ENCODE data around the gene VDR. TPM values are rescaled to one million over a fixed set of nuclear protein-coding genes. Genes with fewer than 3 reads are reported as not detected.
A peak's percentile ranks its signal among the peaks of the same experiment; 100 is the strongest.

VDR gene
- polyA plus RNA-seq, 3 donors, result 6.0 to 14.8 (median 12.8) TPM

DNA sequence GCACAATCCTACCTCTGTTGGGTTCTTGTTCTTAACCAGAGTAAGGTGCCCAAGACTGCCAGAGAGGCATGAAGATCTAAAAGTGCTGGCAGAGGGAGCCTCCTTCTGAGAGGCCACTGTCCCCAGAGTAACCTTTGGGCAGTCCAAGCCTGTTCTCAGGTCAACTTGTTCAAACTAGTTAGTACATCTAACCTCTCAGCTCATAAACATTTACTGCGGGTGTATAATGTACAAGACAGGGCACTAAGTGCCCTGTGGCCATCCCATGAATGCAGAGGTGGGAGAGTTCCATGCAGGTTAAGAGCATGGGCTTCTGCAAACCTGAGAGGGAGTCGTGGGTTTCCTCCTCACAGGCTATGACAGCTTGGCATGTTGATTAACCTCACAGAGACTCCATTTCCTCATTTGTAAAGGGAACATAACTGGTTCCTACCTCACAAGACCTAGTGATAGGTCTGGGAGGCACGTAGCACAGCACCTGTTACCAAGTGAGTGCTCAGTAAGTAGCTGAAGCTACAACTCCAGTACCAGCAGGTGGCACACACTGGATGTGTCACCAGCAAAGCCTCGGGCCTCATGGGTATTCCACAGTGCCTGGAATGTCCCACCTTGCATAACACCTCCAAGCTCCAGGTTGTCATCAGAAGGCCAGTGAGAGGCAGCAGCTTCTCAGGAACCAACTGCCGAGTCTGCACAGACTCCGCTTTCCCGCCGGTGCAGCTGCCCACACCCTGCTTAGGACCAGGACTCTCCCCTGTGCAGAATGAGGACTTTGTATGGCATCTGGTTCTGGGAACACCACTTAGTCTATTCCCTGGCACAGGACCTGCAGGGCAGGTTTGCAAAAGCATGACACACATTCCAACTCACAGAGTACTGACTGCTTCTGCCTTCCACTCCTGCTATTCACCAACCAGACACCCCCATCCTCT is 4.4 kb downstream of the VDR start:
- Histone ChIP-seq H3K4me3 (replicated peaks in 1 of 3; ENCODE audit: low read depth in 2 of 3, low read length in 3 of 3) (peak overlapping the region in 1 of 3 experiments; percentile 84), H3K27me3 (ENCODE audit: control insufficient read depth in 2 of 2, insufficient read depth in 2 of 2, low read length in 2 of 2) (peaks cover 2 to 4% of the 10 kb centered on the region in 2 donors), H3K79me2 (ENCODE audit: insufficient read depth, low read length) (peaks cover 68% of the 10 kb centered on the region), H3K4me2 (replicated peaks; ENCODE audit: extremely low read depth, low read length, poor library complexity, severe bottlenecking) (peak overlapping the region; percentile 67), H3K4me1 (ENCODE audit: control insufficient read depth in 1 of 2, insufficient read depth in 2 of 2, low read length in 2 of 2) (peaks cover 61 to 63% of the 10 kb centered on the region in 2 donors), H3K9ac (ENCODE audit: insufficient read depth, low read length, poor library complexity, severe bottlenecking) (no peak overlapping the region), H2AFZ (ENCODE audit: insufficient read depth, low read depth, low read length, poor library complexity, severe bottlenecking) (no peak overlapping the region), H3K9me3 (replicated peaks in 1 of 2; ENCODE audit: control insufficient read depth in 1 of 2, insufficient read depth in 1 of 2, low read length in 2 of 2) (no peaks in the 10 kb centered on the region), H3K27ac (ENCODE audit: low read depth in 1 of 2, low read length in 2 of 2) (peak overlapping the region; percentile 30 to 81), H3K36me3 (replicated peaks in 1 of 2; ENCODE audit: control insufficient read depth in 1 of 2, insufficient read depth in 2 of 2, low read length in 2 of 2) (peaks cover 8 to 47% of the 10 kb centered on the region in 2 donors), H4K20me1 (ENCODE audit: insufficient read depth, low read length) (peaks cover 66% of the 10 kb centered on the region)
- TF ChIP-seq, protein P1, sequence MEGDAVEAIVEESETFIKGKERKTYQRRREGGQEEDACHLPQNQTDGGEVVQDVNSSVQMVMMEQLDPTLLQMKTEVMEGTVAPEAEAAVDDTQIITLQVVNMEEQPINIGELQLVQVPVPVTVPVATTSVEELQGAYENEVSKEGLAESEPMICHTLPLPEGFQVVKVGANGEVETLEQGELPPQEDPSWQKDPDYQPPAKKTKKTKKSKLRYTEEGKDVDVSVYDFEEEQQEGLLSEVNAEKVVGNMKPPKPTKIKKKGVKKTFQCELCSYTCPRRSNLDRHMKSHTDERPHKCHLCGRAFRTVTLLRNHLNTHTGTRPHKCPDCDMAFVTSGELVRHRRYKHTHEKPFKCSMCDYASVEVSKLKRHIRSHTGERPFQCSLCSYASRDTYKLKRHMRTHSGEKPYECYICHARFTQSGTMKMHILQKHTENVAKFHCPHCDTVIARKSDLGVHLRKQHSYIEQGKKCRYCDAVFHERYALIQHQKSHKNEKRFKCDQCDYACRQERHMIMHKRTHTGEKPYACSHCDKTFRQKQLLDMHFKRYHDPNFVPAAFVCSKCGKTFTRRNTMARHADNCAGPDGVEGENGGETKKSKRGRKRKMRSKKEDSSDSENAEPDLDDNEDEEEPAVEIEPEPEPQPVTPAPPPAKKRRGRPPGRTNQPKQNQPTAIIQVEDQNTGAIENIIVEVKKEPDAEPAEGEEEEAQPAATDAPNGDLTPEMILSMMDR (IDR thresholded peaks at IDR 0.05), result no peak
- peak overlapping the region; percentile 85 to 95 (median 90) for H3K27ac Mint-ChIP-seq
- WGBS (ENCODE audit: insufficient coverage), result 72% methylated on average over 5 of the region's 8 CpGs
- H3K27me3 Mint-ChIP-seq (ENCODE audit: low read depth in 3 of 3), result peaks cover 1 to 6% (median 3%) of the 10 kb centered on the region in 3 donors
- intact Hi-C loops (cut with micrococcal nuclease), result loop anchor here in 1 of 2 donors (10.0 kb wide), 1 partner anchor 86 kb away; the partner anchor contains the start of gene HDAC7
- peaks cover 34 to 40% of the 10 kb centered on the region in 2 donors for H3K36me3 Mint-ChIP-seq
- H3K4me1 Mint-ChIP-seq, result peaks cover 66% of the 10 kb centered on the region
- H3K9me3 Mint-ChIP-seq, result no peaks in the 10 kb centered on the region
- peak; percentile 32 to 96 (median 69) for DNase-seq
- peak overlapping the region; percentile 78 to 86 for H3K4me3 Mint-ChIP-seq

DNA sequence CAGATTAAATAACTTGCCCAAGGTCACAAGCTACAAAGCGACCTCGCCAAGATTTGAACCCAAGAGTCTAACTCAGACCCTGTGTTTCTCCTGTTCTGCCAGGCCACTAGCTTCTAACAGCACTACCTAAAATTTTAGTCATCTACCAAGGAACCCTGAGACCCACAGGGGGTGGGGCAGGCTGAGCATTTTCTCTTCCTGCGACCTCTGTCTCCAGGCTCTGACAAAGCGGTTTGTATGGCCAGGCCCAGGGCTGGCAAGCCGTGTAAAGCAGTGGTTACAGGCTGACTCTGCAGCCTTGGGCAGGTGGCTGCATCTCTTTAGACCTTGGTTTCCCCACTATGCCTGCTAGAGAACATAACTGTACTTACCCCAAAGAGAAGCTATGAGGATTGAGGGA is 5.3 kb downstream of the VDR start:
- H3K4me3 ChIP-seq (replicated peaks in 1 of 3; ENCODE audit: low read depth in 2 of 3, low read length in 3 of 3), result no peak overlapping the region
- H3K9ac ChIP-seq (ENCODE audit: insufficient read depth, low read length, poor library complexity, severe bottlenecking), result no peak overlapping the region
- TF ChIP-seq, protein P1 (IDR thresholded peaks at IDR 0.05), result no peak
- Mint-ChIP-seq H3K27ac (no peak overlapping the region), H3K9me3 (no peaks in the 10 kb centered on the region), H3K4me1 (peaks cover 64% of the 10 kb centered on the region), H3K36me3 (peaks cover 40 to 49% of the 10 kb centered on the region in 2 donors), H3K4me3 (no peak overlapping the region), H3K27me3 (ENCODE audit: low read depth in 3 of 3) (peaks cover 0 to 1% (median 0%) of the 10 kb centered on the region in 3 donors)
- peaks cover 57 to 58% of the 10 kb centered on the region in 2 donors for H3K4me1 ChIP-seq (ENCODE audit: control insufficient read depth in 1 of 2, insufficient read depth in 2 of 2, low read length in 2 of 2)
- no peaks in the 10 kb centered on the region for H3K27me3 ChIP-seq (ENCODE audit: control insufficient read depth in 2 of 2, insufficient read depth in 2 of 2, low read length in 2 of 2)
- peaks cover 8 to 51% of the 10 kb centered on the region in 2 donors for H3K36me3 ChIP-seq (replicated peaks in 1 of 2; ENCODE audit: control insufficient read depth in 1 of 2, insufficient read depth in 2 of 2, low read length in 2 of 2)
- peaks cover 70% of the 10 kb centered on the region for H4K20me1 ChIP-seq (ENCODE audit: insufficient read depth, low read length)
- H3K79me2 ChIP-seq (ENCODE audit: insufficient read depth, low read length), result peaks cover 77% of the 10 kb centered on the region
- peak overlapping the region in 1 of 2 donors; percentile 81 for H3K27ac ChIP-seq (ENCODE audit: low read depth in 1 of 2, low read length in 2 of 2)
- H2AFZ ChIP-seq (ENCODE audit: insufficient read depth, low read depth, low read length, poor library complexity, severe bottlenecking), result no peak overlapping the region
- intact Hi-C loops (cut with micrococcal nuclease), result no loop called here
- 81% methylated on average over 4 of the region's 5 CpGs for WGBS (ENCODE audit: insufficient coverage)
- H3K4me2 ChIP-seq (replicated peaks; ENCODE audit: extremely low read depth, low read length, poor library complexity, severe bottlenecking), result no peak overlapping the region
- no peak for DNase-seq
- H3K9me3 ChIP-seq (replicated peaks in 1 of 2; ENCODE audit: control insufficient read depth in 1 of 2, insufficient read depth in 1 of 2, low read length in 2 of 2), result no peaks in the 10 kb centered on the region
